WTC11 (cell line): ENCODE measurements around the gene XPOT. TPM values are rescaled to one million over a fixed set of nuclear protein-coding genes. Genes with fewer than 3 reads are reported as not detected.

Source experiments
- ATAC-seq: fragments of 200-7000 bp; cut with Tn5 transposase; 2 replicates; pipeline ENCODE4 v1.10.0; 2021; ENCODE audit warnings: mild to moderate bottlenecking, moderate library complexity
- CTCF ChIA-PET: fragments of 300-600 bp; sonication (Branson Sonifier 250); formaldehyde crosslinking; loops from one replicate; lab custom pipeline; 2021; ENCODE audit warnings: antibody characterized with exemption; lab: Charles Lee
- POLR2A ChIA-PET: fragments of 350-600 bp; sonication (Branson Sonifier 250); formaldehyde crosslinking; loops from one replicate; lab custom pipeline; 2021; ENCODE audit warnings: antibody characterized with exemption; lab: Charles Lee
- DNase-seq: peaks from one replicate; pipeline ENCODE4 v3.0.0; 2021; ENCODE audit warnings: low spot score
- H3K27ac Mint-ChIP-seq: 2 replicates; pipeline ENCODE4 v1.8.0; 2021; ENCODE audit warnings: mixed read lengths
- H3K27me3 Mint-ChIP-seq: 2 replicates; pipeline ENCODE4 v1.8.0; 2021; ENCODE audit warnings: low read depth, mild to moderate bottlenecking, moderate library complexity, mixed read lengths
- H3K36me3 Mint-ChIP-seq: 2 replicates; pipeline ENCODE4 v1.8.0; 2021; ENCODE audit warnings: mixed read lengths
- H3K4me1 Mint-ChIP-seq: 2 replicates; pipeline ENCODE4 v1.8.0; 2022; ENCODE audit warnings: mixed read lengths
- H3K4me3 Mint-ChIP-seq: 2 replicates; pipeline ENCODE4 v1.8.0; 2021; ENCODE audit warnings: mild to moderate bottlenecking, moderate library complexity, mixed read lengths
- H3K9me3 Mint-ChIP-seq: 2 replicates; pipeline ENCODE4 v1.8.0; 2021; ENCODE audit warnings: mixed read lengths
- AFF4 ChIP-seq: sonication (generic); formaldehyde crosslinking; IDR thresholded peaks from 2 replicates; pipeline ENCODE4 v1.8.1; 2023; ENCODE audit warnings: mild to moderate bottlenecking, missing genetic modification reagents, borderline replicate concordance
- AR ChIP-seq: fragments of 250-450 bp; sonication (Bioruptor Pico); IDR thresholded peaks from 2 replicates; pipeline ENCODE4 v1.9.0; 2021; ENCODE audit warnings: mild to moderate bottlenecking
- ELF4 ChIP-seq: sonication (generic); formaldehyde crosslinking; IDR thresholded peaks from 2 replicates; pipeline ENCODE4 v1.8.1; 2022; ENCODE audit warnings: low read depth, mild to moderate bottlenecking, moderate library complexity, missing genetic modification reagents
- EMX1 ChIP-seq: fragments of 250-450 bp; sonication (Bioruptor Pico); IDR thresholded peaks from 2 replicates; pipeline ENCODE4 v1.8.0; 2021; ENCODE audit warnings: mild to moderate bottlenecking
- ERG ChIP-seq: fragments of 250-450 bp; sonication (Bioruptor Pico); IDR thresholded peaks from 2 replicates; pipeline ENCODE4 v1.8.0; 2021; ENCODE audit warnings: mild to moderate bottlenecking
- ETV6 ChIP-seq: sonication (generic); formaldehyde crosslinking; IDR thresholded peaks from 2 replicates; pipeline ENCODE4 v1.8.1; 2022; ENCODE audit warnings: mild to moderate bottlenecking, missing genetic modification reagents
- FOXK1 ChIP-seq: sonication (generic); formaldehyde crosslinking; IDR thresholded peaks from 2 replicates; pipeline ENCODE4 v1.8.0; 2022; ENCODE audit warnings: mild to moderate bottlenecking, moderate library complexity, missing genetic modification reagents
- FOXP4 ChIP-seq: sonication (generic); formaldehyde crosslinking; IDR thresholded peaks from 2 replicates; pipeline ENCODE4 v1.8.0; 2022; ENCODE audit warnings: mild to moderate bottlenecking, missing genetic modification reagents
- IRF2 ChIP-seq: sonication (generic); formaldehyde crosslinking; IDR thresholded peaks from 2 replicates; pipeline ENCODE4 v1.8.0; 2022; ENCODE audit warnings: low read depth, missing genetic modification reagents, borderline replicate concordance
- NFATC4 ChIP-seq: fragments of 250-450 bp; sonication (Bioruptor Pico); IDR thresholded peaks from 2 replicates; pipeline ENCODE4 v1.9.0; 2021; ENCODE audit warnings: mild to moderate bottlenecking
- NR1H2 ChIP-seq: sonication (generic); formaldehyde crosslinking; IDR thresholded peaks from 2 replicates; pipeline ENCODE4 v1.9.0; 2021; ENCODE audit warnings: mild to moderate bottlenecking, moderate library complexity, missing genetic modification reagents
- SMAD4 ChIP-seq: sonication (generic); formaldehyde crosslinking; IDR thresholded peaks from 2 replicates; pipeline ENCODE4 v1.8.0; 2022; ENCODE audit warnings: mild to moderate bottlenecking, missing genetic modification reagents
- SOX15 ChIP-seq: fragments of 250-450 bp; sonication (Bioruptor Pico); IDR thresholded peaks from 2 replicates; pipeline ENCODE4 v1.9.0; 2021; ENCODE audit warnings: mild to moderate bottlenecking
- TEAD1 ChIP-seq: sonication (generic); formaldehyde crosslinking; IDR thresholded peaks from 2 replicates; pipeline ENCODE4 v1.8.0; 2022; ENCODE audit warnings: mild to moderate bottlenecking, missing genetic modification reagents
- TP53 ChIP-seq: sonication (generic); formaldehyde crosslinking; IDR thresholded peaks from 2 replicates; pipeline ENCODE4 v1.8.1; 2023; ENCODE audit warnings: mild to moderate bottlenecking, missing genetic modification reagents
- ZNF219 ChIP-seq: sonication (generic); formaldehyde crosslinking; IDR thresholded peaks from 2 replicates; pipeline ENCODE4 v1.8.0; 2023; ENCODE audit warnings: missing genetic modification reagents, mild to moderate bottlenecking, borderline replicate concordance
- ZNF281 ChIP-seq: sonication (generic); formaldehyde crosslinking; IDR thresholded peaks from 2 replicates; pipeline ENCODE4 v1.8.0; 2023; ENCODE audit warnings: mild to moderate bottlenecking, missing genetic modification reagents
- total RNA-seq: library from RNA; stranded (reverse); gene quantifications from 3 replicates; pipeline ENCODE4 v1.2.3, GENCODE V29; 2021

The XPOT gene
- total RNA-seq, 1 experiment from 2014 or later = 134 TPM

- Mint-ChIP-seq H3K36me3 (peaks cover 25% of the 10 kb centered on the region), H3K4me1 (peaks cover 22% of the 10 kb centered on the region), H3K27me3 (no peaks in the 10 kb centered on the region), H3K4me3 (peak overlapping the region; percentile 91), H3K9me3 (no peaks in the 10 kb centered on the region), H3K27ac (peak overlapping the region; percentile 90)
- POLR2A ChIA-PET = interaction anchor here (0.9 kb wide), 2 partner anchors 21 to 47 kb away, joined by 3 read pairs; partner anchors contain the start of gene XPOT
- ATAC-seq (peak; percentile 12), DNase-seq (no peak)
- TF ChIP-seq ERG (CRISPR knock-in tag) (peak; percentile 66; the same call in 1 of the 2 replicates), ZNF219 (CRISPR knock-in tag) (no peak)
- CTCF ChIA-PET = interaction anchor here (0.8 to 1.6 kb wide), 3 partner anchors 9 to 247 kb away, joined by 3 read pairs; no protein-coding TSS in a partner anchor
Measured at GRCh38 chr12:64450711-64451486, 46.7 kb downstream of the XPOT start.

- POLR2A ChIA-PET = interaction anchor here (0.9 kb wide), 2 partner anchors 22 to 48 kb away, joined by 3 read pairs; partner anchors contain the start of gene XPOT
- peak within 1 kb of the TSS; percentile 91 for H3K4me3 Mint-ChIP-seq
- no peaks in the 10 kb centered on the region for H3K27me3 Mint-ChIP-seq
- no peaks in the 10 kb centered on the region for H3K9me3 Mint-ChIP-seq
- peak; percentile 83 for ATAC-seq
- peak within 1 kb of the TSS; percentile 95 for H3K27ac Mint-ChIP-seq
- peaks cover 18% of the 10 kb centered on the region for H3K36me3 Mint-ChIP-seq
- DNase-seq = peak; percentile 88
- CTCF ChIA-PET = no interaction called here
- peaks cover 22% of the 10 kb centered on the region for H3K4me1 Mint-ChIP-seq
- peak; percentile 76; the same call in 1 of the 2 replicates for TF ChIP-seq ERG (CRISPR knock-in tag)
- TF ChIP-seq AFF4 (CRISPR knock-in tag) = no peak
- TF ChIP-seq ELF4 (CRISPR knock-in tag) = peak; percentile 82; the same call in 1 of the 2 replicates
- TF ChIP-seq AR (CRISPR knock-in tag) = no peak
- peak; percentile 57; the same call in 1 of the 2 replicates for TF ChIP-seq NFATC4 (CRISPR knock-in tag)
- TF ChIP-seq TEAD1 (CRISPR knock-in tag) = 0 out of 2 replicates have a peak, but pooled peaks have one; percentile 2
- TF ChIP-seq TP53 = peak; percentile 82; the same call in 1 of the 2 replicates
- TF ChIP-seq EMX1 (CRISPR knock-in tag) = peak; percentile 55
- peak; percentile 26; the same call in 1 of the 2 replicates for TF ChIP-seq ETV6 (CRISPR knock-in tag)
- TF ChIP-seq ZNF281 (CRISPR knock-in tag) = no peak
- peak; percentile 83 for TF ChIP-seq FOXK1 (CRISPR knock-in tag)
- TF ChIP-seq FOXP4 (CRISPR knock-in tag) = no peak
- TF ChIP-seq SOX15 (CRISPR knock-in tag) = no peak
- TF ChIP-seq NR1H2 (CRISPR knock-in tag) = no peak
- TF ChIP-seq IRF2 = no peak
- TF ChIP-seq SMAD4 = no peak
Measured at GRCh38 chr12:64451687-64452558, 47.7 kb downstream of the XPOT start, which contains the start of gene TBK1. TSS of gene TBK1 (plus strand) at chr12:64452120. CDS start at chr12:64455871, 3,751 bp downstream.
